NT2/D1 (cell line): ENCODE results near the gene U2AF1L4.

ENCODE experiments used
- SUZ12 ChIP-seq: IDR thresholded peaks from 2 replicates; pipeline ENCODE4 v1.6.1; 2011; ENCODE audit not compliant: insufficient read length, insufficient read depth; ENCODE audit errors: extremely low read depth
- ZNF274 ChIP-seq: IDR thresholded peaks from 2 replicates; pipeline ENCODE4 v1.6.1; 2011; ENCODE audit warnings: mild to moderate bottlenecking, low read depth, low read length

DNA sequence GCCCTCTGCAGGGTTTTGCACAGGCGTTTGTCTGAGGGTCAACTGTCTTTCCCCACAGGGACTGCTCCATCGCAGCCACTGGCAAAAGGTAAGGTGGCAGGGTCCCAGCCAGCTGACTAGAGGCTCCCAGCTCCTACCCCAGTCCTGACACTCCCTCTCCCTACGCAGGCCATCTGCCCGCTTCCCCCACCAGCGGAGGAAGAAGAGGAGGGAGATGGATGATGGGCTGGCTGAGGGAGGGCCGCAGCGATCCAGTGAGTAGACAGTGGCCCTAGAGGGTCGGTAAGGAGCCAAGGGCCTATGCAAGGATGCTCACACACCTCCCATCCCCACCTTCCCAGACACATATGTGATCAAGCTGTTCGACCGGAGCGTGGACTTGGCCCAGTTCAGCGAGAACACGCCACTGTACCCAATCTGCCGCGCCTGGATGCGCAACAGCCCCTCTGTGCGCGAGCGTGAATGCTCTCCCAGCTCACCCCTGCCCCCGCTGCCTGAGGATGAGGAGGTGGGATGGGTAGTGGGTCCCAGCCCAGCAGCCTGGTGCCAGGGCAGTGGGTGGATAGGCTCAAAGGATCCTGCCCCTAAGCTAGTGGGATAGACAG lies 7.6 kb upstream of the U2AF1L4 start:
- TF ChIP-seq SUZ12, result no peak
- TF ChIP-seq ZNF274, result no peak
